ENCODE measurements around the gene ELFN1. TPM values are rescaled to one million over a fixed set of nuclear protein-coding genes. Genes with fewer than 3 reads are reported as not detected.

The ELFN1 gene
- total RNA-seq, 4 donors from 2014 or later, result 0.42 to 3.7 (median 1.3) TPM

GRCh38 chr7:1752771-1753563 lies 82.9 kb downstream of the ELFN1 start:
- Histone ChIP-seq H3K4me3 (no peak overlapping the region), H3K4me1 (peaks cover 0 to 13% (median 0%) of the 10 kb centered on the region in 3 donors), H3K36me3 (no peaks in the 10 kb centered on the region), H3K27ac (no peak overlapping the region), H3K27me3 (peaks cover 64% of the 10 kb centered on the region), H3K9me3 (no peaks in the 10 kb centered on the region)
- no peak for TF ChIP-seq POLR2A (IDR thresholded peaks at IDR 0.05)
- TF ChIP-seq EP300 (IDR thresholded peaks at IDR 0.05), result no peak
- TF ChIP-seq POLR2AphosphoS5 (IDR thresholded peaks at IDR 0.05), result no peak
- TF ChIP-seq, protein P1, sequence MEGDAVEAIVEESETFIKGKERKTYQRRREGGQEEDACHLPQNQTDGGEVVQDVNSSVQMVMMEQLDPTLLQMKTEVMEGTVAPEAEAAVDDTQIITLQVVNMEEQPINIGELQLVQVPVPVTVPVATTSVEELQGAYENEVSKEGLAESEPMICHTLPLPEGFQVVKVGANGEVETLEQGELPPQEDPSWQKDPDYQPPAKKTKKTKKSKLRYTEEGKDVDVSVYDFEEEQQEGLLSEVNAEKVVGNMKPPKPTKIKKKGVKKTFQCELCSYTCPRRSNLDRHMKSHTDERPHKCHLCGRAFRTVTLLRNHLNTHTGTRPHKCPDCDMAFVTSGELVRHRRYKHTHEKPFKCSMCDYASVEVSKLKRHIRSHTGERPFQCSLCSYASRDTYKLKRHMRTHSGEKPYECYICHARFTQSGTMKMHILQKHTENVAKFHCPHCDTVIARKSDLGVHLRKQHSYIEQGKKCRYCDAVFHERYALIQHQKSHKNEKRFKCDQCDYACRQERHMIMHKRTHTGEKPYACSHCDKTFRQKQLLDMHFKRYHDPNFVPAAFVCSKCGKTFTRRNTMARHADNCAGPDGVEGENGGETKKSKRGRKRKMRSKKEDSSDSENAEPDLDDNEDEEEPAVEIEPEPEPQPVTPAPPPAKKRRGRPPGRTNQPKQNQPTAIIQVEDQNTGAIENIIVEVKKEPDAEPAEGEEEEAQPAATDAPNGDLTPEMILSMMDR (IDR thresholded peaks at IDR 0.05), result no peak
- no peak for ATAC-seq
- WGBS, 2 donors (ENCODE audit: low coverage in 1 of 2), result 74 to 85% methylated on average over 4 to 21 of the region's 21 CpGs

- Histone ChIP-seq H3K4me1 (peaks cover 0 to 13% (median 0%) of the 10 kb centered on the region in 3 donors), H3K27me3 (peaks cover 64% of the 10 kb centered on the region), H3K9me3 (no peaks in the 10 kb centered on the region), H3K4me3 (no peak overlapping the region), H3K27ac (no peak overlapping the region), H3K36me3 (no peaks in the 10 kb centered on the region)
- ATAC-seq, result no peak
- 80 to 90% methylated on average over 7 to 10 of the region's 10 CpGs for WGBS, 2 donors (ENCODE audit: low coverage in 1 of 2)
- TF ChIP-seq POLR2AphosphoS5 (IDR thresholded peaks at IDR 0.05) (no peak), POLR2A (IDR thresholded peaks at IDR 0.05) (no peak), EP300 (IDR thresholded peaks at IDR 0.05) (no peak)
- TF ChIP-seq, protein P1 (IDR thresholded peaks at IDR 0.05), result no peak
These were observed 83.4 kb downstream of the ELFN1 start for GRCh38 chr7:1753564-1753867.

DNA sequence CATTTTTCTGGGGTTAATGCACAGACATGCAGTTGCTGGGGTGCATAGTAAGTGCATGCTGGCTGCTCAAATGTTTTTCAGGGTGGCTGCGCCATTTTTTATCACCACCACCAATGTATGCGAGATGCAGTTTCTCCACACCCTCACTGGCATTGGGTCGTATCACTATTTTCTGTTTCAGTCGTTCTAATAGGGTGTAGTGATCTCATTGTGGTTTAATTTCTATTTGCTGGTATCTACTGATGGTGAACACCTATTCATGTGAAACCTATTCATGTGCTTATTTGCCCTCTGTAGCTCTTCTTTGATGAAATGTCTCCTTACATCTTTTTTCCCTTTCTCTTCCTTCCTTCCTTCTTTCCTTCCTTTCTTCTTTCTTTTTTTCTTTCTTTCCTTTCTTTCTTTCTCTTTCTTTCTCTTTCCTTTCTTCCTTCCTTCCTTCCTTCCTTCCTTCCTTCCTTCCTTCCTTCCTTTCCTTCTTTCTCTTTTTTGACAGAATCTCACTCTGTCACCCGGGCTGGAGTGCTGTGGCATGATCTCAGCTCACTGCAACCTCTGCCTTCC lies 84.3 kb downstream of the ELFN1 start:
- 75% methylated on average over 4 to 5 of the region's 5 CpGs for WGBS, 2 donors (ENCODE audit: low coverage in 1 of 2)

GRCh38 chr7:1755783-1756625 lies 85.9 kb downstream of the ELFN1 start:
- Histone ChIP-seq H3K36me3 (no peaks in the 10 kb centered on the region), H3K9me3 (no peaks in the 10 kb centered on the region), H3K27ac (no peak overlapping the region), H3K27me3 (peaks cover 49% of the 10 kb centered on the region), H3K4me3 (no peak overlapping the region), H3K4me1 (no peaks in the 10 kb centered on the region)
- TF ChIP-seq POLR2A (IDR thresholded peaks at IDR 0.05) (no peak), EP300 (IDR thresholded peaks at IDR 0.05) (no peak), POLR2AphosphoS5 (IDR thresholded peaks at IDR 0.05) (no peak)
- TF ChIP-seq, protein P1 (IDR thresholded peaks at IDR 0.05), result no peak
- WGBS, 2 donors (ENCODE audit: low coverage in 1 of 2), result 84 to 100% methylated on average over 1 to 7 of the region's 12 CpGs
- ATAC-seq, result no peak

More for the DNA sequence above, 84.3 kb downstream of the ELFN1 start:
- Histone ChIP-seq H3K9me3 (no peaks in the 10 kb centered on the region), H3K4me1 (peaks cover 0 to 8% (median 0%) of the 10 kb centered on the region in 3 donors), H3K27ac (no peak overlapping the region), H3K36me3 (no peaks in the 10 kb centered on the region), H3K4me3 (no peak overlapping the region), H3K27me3 (peaks cover 64% of the 10 kb centered on the region)
- TF ChIP-seq EP300 (IDR thresholded peaks at IDR 0.05), result no peak
- no peak for TF ChIP-seq POLR2A (IDR thresholded peaks at IDR 0.05)
- TF ChIP-seq, protein P1 (IDR thresholded peaks at IDR 0.05), result no peak
- no peak for TF ChIP-seq POLR2AphosphoS5 (IDR thresholded peaks at IDR 0.05)
- ATAC-seq, result no peak

Data from gastroesophageal sphincter (tissue), 4 donors.